ENCODE data around the gene YIPF5.

DNA sequence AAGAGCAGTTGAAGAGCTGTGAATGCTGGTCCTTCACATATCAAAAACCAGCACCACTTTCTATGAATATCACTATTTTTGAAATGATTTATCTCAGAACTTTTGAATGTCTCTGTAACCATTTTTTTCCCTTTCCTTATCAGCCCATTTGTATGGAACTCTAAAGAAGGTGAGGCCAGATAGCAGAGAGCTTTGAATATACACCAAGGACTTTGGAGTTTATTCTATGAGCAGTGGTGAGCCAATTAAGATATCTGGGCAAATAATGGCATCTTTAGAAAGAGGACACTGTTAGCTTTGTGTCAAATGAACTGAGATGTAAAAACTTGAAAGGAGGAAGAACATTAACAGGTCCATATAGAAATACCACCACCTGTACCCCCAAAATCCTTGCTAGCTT, 22.2 kb upstream of the YIPF5 start:
- TF ChIP-seq, protein P1, sequence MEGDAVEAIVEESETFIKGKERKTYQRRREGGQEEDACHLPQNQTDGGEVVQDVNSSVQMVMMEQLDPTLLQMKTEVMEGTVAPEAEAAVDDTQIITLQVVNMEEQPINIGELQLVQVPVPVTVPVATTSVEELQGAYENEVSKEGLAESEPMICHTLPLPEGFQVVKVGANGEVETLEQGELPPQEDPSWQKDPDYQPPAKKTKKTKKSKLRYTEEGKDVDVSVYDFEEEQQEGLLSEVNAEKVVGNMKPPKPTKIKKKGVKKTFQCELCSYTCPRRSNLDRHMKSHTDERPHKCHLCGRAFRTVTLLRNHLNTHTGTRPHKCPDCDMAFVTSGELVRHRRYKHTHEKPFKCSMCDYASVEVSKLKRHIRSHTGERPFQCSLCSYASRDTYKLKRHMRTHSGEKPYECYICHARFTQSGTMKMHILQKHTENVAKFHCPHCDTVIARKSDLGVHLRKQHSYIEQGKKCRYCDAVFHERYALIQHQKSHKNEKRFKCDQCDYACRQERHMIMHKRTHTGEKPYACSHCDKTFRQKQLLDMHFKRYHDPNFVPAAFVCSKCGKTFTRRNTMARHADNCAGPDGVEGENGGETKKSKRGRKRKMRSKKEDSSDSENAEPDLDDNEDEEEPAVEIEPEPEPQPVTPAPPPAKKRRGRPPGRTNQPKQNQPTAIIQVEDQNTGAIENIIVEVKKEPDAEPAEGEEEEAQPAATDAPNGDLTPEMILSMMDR (IDR thresholded peaks at IDR 0.05): no peak
- TF ChIP-seq EP300 (IDR thresholded peaks at IDR 0.05) (no peak), POLR2A (IDR thresholded peaks at IDR 0.05) (no peak)

Data from ovary (tissue), 3 donors.